NCI-H2171 (cell line): ENCODE measurements around the gene SLCO1C1.
"Not testable (repeated sequence)": the region's sequence is repeated elsewhere in the genome, so short reads cannot be mapped to it uniquely, and the experiment has no call there.

Experiments used
- DNase-seq: peaks from one replicate; lab custom pipeline; 2025; lab: John Stamatoyannopoulos, UW

Gene SLCO1C1, protein sequence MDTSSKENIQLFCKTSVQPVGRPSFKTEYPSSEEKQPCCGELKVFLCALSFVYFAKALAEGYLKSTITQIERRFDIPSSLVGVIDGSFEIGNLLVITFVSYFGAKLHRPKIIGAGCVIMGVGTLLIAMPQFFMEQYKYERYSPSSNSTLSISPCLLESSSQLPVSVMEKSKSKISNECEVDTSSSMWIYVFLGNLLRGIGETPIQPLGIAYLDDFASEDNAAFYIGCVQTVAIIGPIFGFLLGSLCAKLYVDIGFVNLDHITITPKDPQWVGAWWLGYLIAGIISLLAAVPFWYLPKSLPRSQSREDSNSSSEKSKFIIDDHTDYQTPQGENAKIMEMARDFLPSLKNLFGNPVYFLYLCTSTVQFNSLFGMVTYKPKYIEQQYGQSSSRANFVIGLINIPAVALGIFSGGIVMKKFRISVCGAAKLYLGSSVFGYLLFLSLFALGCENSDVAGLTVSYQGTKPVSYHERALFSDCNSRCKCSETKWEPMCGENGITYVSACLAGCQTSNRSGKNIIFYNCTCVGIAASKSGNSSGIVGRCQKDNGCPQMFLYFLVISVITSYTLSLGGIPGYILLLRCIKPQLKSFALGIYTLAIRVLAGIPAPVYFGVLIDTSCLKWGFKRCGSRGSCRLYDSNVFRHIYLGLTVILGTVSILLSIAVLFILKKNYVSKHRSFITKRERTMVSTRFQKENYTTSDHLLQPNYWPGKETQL

DNA sequence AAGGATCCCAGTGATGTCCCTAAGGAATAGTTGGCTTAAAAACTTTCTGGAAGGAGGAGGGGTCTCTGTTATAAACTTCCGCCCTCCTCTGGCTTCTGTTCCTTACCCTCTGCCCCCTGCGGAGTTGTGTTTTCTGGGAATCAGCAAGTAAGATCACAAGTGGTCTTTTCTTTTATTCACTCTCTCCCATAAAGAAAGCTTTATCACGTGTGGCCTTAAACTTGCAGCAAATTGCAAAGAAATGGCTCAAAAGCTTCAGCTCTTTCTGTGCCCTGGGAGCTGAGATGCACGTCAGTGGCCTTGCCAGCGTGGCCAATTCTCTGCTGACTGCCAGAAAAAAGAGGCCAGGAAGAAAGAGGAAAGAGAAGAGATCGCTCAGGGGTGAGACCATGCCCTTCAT lies at the start of gene SLCO1C1:
SLCO1C1 (plus strand) TSS at position 101 of the 400 bp plus-strand sequence. CDS start 4,245 bp downstream, outside the sequence.
- DNase-seq = no peak

DNA sequence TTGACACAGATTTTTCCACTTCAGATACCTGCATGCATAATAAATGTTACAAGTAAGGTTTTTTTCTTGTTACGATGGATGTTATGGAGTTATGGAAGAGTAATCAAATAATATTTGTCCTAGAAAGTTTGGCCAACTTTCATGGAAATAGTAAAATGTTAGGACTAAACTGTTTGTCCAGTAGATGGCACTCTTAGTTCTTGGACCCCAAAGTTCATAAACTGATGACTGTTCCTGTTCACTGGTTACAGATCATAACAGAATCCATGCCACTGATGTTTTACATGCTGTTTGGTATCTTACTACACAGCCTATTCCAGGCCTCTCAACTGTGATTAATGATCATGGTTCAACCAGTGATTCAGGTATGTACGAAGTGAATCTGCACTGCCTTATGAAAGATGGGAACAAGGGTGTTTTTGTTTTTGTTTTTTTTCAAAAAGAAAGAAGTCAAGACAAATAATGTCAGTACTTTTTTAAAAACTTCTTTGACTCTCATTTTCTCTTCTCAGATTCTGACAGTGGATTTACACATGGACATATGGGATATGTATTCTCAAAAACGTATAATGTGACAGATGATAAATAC lies 48.8 kb upstream of the SLCO1C1 start:
- DNase-seq = no peak

DNA sequence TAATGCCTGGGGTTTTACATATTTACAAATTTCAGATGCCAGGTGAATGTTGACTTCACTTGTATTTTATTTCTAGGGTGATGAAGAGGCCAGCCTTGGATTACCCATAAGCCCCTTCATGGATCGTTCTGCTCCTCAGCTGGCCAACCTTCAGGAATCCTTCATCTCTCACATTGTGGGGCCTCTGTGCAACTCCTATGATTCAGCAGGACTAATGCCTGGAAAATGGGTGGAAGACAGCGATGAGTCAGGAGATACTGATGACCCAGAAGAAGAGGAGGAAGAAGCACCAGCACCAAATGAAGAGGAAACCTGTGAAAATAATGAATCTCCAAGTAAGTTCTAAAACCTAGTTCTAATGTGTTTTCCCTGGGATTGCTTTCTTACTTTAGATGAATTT lies 41.3 kb upstream of the SLCO1C1 start:
- DNase-seq = no peak

DNA sequence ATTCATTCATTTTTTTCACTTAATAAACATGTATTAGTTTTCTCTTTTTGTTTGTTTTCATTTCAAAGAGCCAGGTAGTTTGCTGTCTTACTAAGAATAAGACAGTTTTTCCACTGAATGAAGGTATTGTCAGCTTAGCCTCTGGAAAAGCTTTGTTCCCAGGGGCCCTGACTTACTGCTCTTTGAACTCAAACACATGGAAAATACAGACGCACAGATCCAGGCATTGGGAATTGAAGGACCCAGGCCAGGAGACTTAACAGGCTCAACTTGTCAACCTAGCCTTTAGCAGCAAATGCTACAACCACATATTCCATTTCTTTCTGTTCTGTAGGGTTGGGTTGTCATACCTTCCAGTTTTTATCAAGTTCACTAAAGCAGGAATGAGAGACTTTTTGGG lies 38.5 kb upstream of the SLCO1C1 start:
- DNase-seq = no peak

DNA sequence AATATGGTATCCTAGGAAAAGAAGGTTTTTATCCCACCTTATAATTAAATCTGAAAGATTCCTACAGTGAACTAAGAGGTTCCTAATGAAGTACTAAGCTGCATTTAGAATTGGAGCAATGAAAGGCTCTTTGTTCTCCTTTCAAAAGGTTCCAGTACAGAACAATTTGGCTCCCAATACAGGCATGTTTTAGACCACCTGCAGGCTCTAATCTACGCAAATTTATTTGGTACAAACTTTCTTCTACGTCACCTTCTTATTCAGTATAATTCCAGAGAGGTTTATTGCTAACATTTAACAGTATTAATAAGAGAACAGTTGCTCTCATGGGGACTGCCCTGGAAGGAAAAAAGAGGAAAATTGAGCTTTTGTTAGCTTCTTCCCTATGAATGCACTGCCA lies 37.6 kb upstream of the SLCO1C1 start:
- no peak for DNase-seq

DNA sequence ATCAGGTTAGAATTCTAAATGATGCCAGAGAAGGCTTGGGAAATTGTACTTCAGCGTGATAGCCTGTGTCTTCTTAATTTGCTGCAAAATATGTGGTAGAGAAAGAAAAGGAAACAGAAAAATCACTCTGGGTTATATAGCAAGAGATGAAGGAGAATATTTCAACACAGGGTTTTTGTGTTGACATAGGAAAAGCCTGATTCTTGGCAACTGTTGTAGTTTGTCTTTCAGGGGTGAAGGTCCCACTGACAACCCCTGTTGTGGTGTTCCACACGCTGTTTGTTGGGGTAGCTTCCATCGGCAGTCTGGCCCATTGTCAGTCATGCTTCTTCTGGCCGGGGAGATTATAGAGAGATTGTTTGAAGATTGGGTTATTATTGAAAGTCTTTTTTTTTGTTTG lies 13.8 kb upstream of the SLCO1C1 start:
- no peak for DNase-seq

DNA sequence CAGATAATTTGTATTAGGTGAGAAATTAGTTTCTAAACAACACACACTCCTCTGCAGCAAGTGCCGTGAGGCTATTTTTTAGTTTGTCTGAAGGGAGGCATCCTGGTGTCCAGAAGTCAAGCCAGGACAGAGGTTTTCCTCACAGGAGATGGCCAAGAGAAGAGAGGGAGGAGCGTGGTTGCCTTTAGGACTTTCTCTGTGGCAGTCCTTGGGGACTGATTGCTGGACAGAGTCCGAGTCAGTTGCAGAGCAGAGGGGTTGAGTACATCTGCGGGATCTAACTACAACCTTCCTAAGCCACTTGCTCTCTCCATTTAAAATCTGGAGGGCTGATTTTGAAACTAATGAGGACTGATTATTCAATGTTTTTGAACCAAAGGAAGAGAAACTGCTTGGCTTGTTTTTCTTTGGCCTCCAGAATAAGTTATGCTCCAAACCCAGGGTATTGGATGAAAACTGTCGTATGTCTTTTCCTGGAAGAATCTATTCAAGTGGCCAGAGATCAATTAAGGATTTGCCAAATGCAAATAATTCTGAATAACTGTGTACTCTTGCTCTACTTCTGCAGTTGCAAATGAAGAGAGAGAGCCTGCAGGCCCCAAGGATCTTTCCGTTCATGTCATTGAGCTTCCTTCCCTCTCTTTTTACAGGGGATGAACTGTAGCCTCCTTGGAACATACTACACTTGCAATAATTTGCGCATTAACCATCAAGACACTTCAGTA lies 1.2 kb downstream of the SLCO1C1 start:
- DNase-seq = no peak

DNA sequence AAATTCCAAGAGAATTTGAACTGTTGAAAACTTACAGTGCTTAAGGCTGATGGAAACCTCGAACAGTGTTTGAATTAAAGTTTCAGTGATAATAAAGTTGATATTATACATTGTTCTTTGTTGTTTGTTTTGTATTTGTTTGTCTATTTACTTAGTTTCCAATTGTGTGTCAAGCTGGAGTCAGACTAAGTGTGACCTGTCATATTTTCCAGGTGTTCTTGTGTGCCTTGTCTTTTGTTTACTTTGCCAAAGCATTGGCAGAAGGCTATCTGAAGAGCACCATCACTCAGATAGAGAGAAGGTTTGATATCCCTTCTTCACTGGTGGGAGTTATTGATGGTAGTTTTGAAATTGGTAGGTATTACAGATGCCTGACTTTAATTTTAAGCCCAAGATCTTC lies 6.0 kb downstream of the SLCO1C1 start:
- no peak for DNase-seq

DNA sequence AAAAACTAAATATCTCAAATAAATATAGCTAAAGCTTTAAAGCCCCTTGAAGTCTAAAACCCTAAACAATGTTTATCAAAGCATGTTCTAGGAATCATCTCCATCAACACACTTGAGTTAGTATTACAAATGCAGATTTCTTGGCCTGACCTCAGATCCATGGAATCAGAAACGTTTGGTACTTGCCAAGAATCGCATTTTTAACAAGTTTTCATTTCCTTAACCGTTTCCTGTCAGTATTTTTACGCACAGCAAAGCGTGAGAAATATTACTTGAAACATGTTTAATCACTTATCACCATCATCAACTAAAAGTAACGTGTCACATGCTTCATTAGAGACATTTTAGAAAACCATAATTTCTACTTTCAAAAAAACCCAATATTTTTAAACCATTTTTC lies 9.7 kb downstream of the SLCO1C1 start:
- DNase-seq = no peak

DNA sequence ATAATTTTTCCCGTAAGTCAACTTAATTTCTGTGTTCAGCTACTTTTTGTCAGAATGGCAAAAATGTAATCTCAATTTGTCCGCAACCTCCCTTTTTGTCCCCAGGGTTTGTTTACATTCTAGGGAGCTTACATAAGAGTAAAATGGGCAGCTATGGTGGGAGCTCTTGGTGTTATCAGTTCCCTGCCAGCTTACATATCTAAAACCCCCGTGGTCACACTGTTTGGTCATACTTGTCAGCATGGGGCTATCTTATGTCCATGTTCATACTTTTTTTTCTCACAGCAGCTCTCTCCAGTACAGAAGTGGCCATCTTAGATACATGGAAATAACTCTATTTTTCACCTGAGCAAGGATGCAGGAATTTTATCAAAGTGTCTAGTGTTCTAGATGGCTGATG lies 16.7 kb downstream of the SLCO1C1 start:
- no peak for DNase-seq

DNA sequence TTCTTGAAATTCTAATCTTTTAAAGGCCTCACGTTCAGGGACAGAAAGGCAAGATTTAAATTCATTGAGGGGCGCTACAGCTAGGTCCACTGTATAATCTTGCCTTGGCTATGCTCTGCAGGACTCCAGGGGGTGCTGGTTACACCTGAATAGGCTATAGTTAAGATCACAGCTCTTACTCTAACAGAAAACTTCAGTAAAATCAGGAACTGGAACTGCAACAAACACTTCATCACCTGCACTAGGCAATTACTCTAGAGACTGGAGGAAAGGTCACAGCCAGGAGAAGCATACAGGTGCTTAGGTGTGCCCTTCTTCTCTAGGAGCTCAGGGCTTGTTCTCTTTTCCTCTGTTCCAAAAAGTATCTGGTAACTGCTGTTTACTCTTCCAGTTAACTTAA lies 20.9 kb downstream of the SLCO1C1 start:
- DNase-seq = no peak

DNA sequence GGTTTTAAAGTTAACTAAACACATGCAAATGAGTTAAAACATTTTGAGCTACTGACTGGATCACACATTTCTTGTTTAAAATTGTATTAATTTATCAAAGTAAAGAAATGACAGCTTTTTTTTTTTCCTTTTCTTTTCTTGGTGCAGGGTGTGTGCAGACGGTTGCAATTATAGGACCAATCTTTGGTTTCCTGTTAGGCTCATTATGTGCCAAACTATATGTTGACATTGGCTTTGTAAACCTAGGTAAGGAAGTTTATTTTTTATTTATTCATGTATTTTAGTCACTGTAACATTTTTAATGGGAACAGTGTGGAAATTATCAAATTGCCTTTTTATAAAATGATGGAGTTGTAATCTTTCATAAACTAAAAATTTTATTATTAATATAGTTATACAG lies 21.9 kb downstream of the SLCO1C1 start:
- no peak for DNase-seq

DNA sequence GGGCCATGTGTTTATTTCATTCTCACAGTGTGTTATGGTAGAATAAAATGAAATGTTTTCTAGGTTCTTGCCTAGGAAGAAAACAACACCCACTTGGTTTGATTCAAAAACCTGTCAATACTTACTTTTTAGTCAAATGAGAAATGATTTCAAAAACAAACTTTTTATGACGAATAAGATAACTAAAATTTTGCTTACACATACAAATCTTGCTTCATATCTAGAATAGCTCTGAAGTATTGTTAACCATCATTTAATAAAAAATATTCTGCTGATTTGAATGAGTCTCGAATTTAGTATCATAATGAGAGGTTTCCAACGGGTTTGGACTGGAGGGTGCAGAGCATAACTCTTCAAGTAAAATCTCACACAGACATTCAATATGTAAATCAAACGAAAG lies 23.2 kb downstream of the SLCO1C1 start:
- no peak for DNase-seq

DNA sequence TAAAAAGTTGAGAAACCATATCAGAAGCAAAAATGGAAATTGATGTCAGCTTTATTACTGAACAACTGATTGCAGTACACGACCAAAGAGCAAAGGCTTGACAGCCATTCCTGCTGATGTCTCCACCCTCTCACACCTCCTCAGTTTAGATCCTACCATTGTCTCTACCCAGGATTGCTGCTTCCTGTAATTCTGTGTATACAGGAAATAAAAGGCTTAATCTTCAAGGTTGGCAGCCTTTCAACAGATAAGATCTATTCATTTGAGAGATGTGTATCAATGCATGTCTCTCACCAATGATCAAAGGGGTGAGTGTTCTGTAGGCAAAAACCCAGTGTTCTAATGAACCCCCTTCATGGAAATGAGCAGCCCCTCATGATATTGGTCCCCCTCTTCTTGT lies 27.0 kb downstream of the SLCO1C1 start:
- no peak for DNase-seq

DNA sequence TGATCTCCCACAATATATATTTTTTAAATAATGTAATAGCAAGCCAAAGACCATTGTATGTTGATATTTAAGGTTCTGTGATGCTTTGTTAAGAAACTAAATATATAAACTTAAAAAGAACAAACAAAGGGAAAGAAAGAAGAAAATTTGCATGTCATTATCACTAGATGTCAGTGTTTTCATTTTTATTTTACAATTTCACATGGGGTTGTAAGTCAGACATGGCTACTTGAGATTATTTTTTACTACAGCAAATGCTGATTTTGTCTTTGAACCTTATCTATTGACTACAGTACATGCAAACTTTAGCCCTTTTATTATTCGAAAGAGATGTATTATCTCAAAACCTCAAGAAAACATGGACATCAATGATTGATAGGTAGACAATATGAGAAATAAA lies 36.1 kb downstream of the SLCO1C1 start:
- no peak for DNase-seq

DNA sequence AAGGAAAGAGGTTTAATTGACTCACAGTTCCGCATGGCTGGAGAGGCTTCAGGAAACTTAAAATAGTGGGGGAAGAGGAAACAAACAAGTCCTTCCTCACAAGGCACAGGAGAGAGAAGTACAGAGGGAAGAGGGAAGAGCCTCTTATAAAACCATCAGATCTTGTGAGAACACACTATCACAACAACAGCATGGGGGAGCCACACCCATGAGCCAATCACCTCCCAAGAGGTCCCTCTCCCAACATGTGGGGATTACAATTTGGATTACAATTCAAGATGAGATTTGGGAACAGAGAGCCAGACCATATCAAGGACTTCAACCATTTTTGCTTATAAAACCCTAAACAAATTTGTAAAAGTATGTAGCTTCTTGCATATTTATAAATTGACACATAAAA lies 45.8 kb downstream of the SLCO1C1 start:
- DNase-seq = no peak

DNA sequence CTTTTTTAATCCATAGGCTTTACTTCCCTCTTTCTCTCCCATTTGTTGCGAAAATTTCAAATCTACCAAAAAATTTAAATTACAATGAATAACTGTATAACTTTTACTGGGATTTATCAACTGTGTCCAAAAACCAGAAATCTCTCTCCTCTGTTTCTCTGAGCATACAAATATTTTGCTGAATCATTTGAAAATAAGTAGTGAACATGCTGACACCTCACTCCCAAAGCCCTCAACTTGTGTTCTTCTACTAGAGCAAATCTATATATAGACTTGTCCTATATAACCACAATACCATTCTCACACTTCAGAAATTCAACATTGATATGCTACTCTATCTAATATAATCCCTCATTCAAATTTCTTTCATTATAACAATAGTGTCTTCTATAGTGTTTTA lies 53.1 kb downstream of the SLCO1C1 start:
- no peak for DNase-seq

DNA sequence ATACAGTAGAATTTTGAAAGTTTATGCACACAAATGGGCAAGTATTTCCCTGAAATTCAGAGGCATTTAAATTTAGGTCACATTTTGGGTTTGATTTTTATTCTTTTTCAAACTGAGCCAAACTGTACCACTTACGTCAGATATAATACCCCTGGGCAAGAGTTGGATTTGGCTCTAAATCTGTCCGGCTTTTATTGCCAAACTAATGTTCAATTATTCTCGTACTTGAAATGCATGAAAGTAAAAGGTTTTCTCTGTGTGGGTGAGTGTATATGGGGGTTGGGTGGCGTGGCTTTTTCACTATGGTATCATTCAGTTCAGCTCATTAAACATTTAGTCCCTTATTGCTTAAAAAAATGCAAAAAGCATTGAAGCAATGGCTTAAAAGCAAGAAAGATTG lies 55.9 kb downstream of the SLCO1C1 start:
- DNase-seq = no peak

DNA sequence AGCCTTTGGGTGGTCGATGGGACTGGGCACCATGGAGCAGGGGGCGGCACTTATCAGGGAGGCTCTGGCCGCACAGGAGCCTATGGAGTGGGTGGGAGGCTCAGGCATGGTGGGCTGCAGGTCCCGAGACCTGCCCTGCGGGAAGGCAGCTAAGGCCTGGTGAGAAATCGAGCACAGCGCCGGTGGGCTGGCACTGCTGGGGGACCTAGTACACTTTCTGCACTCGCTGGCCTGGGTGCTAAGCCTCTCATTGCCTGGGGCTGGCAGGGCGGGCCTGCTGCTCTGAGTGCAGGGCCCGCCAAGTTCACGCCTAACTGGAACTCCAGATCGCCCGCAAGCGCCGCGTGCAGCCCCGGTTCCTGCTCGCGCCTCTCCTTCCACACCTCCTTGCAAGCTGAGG lies 82.3 kb downstream of the SLCO1C1 start:
- DNase-seq = no peak

DNA sequence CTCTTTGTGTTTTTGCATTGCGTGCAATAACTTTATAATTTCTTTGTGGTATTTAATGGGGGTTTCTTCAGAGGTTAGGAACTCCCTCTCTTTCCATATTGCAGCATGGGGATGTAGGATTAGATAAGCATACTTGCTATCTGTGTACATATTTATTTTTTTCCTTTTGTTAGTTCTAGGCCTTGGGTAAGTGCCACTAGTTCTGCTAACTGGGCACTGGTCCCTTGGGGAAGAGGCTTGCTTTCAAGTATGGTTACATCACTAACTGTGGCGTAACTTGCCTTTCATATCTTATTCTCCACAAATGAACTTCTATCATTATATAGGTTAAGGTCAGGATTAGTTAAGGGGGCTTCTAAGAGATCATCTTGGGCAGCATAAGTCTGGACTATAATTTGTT lies 83.8 kb downstream of the SLCO1C1 start:
- DNase-seq = no peak

DNA sequence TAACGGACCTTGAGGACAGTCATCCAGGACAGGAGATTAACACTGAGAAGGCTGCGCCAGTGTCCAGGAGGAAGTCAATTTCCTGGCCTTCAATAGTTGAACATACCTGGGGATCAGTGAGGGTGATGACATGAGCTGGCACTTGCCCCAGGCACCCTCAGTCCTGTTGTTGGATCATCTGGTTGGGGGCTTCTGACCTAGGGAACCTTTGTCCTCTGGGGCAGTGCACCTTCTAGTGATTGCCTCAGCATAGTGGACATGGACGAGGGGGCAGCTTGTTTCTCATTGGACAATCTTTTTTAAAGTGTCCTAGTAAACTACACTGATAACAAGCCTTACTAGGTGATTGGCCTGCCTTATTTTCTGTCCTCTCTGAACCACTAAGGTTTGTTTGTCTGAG lies 84.8 kb downstream of the SLCO1C1 start:
- DNase-seq = not testable (repeated sequence)

DNA sequence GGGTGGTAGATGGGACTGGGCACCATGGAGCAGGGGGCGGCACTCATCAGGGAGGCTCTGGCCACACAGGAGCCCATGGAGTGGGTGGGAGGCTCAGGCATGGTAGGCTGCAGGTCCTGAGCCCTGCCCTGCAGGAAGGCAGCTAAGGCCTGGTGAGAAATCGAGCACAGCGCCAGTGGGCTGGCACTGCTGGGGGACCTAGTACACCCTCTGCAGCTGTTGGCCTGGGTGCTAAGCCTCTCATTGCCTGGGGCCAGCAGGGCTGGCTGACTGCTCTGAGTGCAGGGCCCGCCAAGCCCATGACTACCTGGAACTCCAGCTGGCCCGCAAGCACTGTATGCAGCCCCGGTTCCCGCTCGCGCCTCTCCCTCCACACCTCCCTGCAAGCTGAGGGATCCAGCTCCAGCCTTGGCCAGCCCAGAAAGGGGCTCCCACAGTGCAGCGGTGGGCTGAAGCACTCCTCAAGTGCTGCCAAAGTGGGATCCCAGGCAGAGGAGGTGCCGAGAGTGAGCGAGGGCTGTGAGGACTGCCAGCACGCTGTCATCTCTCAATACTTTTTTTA lies 88.7 kb downstream of the SLCO1C1 start:
- not testable (repeated sequence) for DNase-seq
